HepG2 (cell line): ENCODE results near the gene IDS.
"Not testable (repeated sequence)": the region's sequence is repeated elsewhere in the genome, so short reads cannot be mapped to it uniquely, and the experiment has no call there.

Experiments used
- EP300 ChIP-seq, 3 experiments: sonication (generic) in 1 of 3; formaldehyde crosslinking in 1 of 3; IDR thresholded peaks; 2 replicates each; pipeline versions ENCODE4 v1.5.1 to v1.6.1; 2011 to 2020; ENCODE audit warnings: low read depth in 2 of 3, low read length in 2 of 3, borderline replicate concordance in 1 of 3, improper control_type of control experiment in 1 of 3, mild to moderate bottlenecking in 1 of 3, missing genetic modification reagents in 1 of 3, moderate library complexity in 1 of 3
- FLYWCH1 ChIP-seq: sonication (generic); formaldehyde crosslinking; IDR thresholded peaks from 2 replicates; pipeline ENCODE4 v1.8.1; 2023; ENCODE audit warnings: mild to moderate bottlenecking, missing genetic modification reagents
- FOSL2 ChIP-seq: sonication (generic); formaldehyde crosslinking; IDR thresholded peaks from 2 replicates; pipeline ENCODE4 v1.4.0; 2020; ENCODE audit warnings: missing genetic modification reagents
- ISL2 ChIP-seq: sonication (generic); formaldehyde crosslinking; IDR thresholded peaks from 2 replicates; pipeline ENCODE4 v1.5.0; 2020; ENCODE audit warnings: missing genetic modification reagents
- MXD4 ChIP-seq: IDR thresholded peaks from 2 replicates; pipeline ENCODE4 v1.6.1; 2016; ENCODE audit warnings: mild to moderate bottlenecking, missing biosample characterization, missing genetic modification reagents
- MXI1 ChIP-seq: IDR thresholded peaks from 3 replicates; pipeline ENCODE4 v1.6.1; 2012; ENCODE audit warnings: low read depth, low read length, inconsistent platforms, borderline replicate concordance
- NONO ChIP-seq, 2 experiments: fragments of 450-650 bp in 1 of 2; sonication (generic) in 1 of 2; formaldehyde crosslinking in 1 of 2; IDR thresholded peaks in 1 of 2; conservative IDR thresholded peaks in 1 of 2; 2 replicates each; pipeline versions ENCODE4 v1.6.1 to v1.8.0; 2017 to 2022; ENCODE audit warnings: mild to moderate bottlenecking in 1 of 2, missing genetic modification reagents in 1 of 2, moderate library complexity in 1 of 2
- NR3C1 ChIP-seq: sonication (generic); formaldehyde crosslinking; IDR thresholded peaks from 2 replicates; pipeline ENCODE4 v1.4.0; 2020; ENCODE audit warnings: missing genetic modification reagents
- POLR2AphosphoS5 ChIP-seq: IDR thresholded peaks from 2 replicates; pipeline ENCODE4 v1.6.1; 2012; ENCODE audit warnings: low read depth, low read length
- SNAPC5 ChIP-seq: sonication (generic); formaldehyde crosslinking; IDR thresholded peaks from 2 replicates; pipeline ENCODE4 v1.8.1; 2023; ENCODE audit warnings: mild to moderate bottlenecking, missing genetic modification reagents, borderline replicate concordance
- TARDBP ChIP-seq: sonication (generic); formaldehyde crosslinking; IDR thresholded peaks from 2 replicates; pipeline ENCODE4 v1.8.0; 2022; ENCODE audit warnings: mild to moderate bottlenecking, missing genetic modification reagents
- ZHX1 ChIP-seq: sonication (generic); formaldehyde crosslinking; IDR thresholded peaks from 2 replicates; pipeline ENCODE4 v1.8.1; 2022; ENCODE audit warnings: low read depth, mild to moderate bottlenecking, missing genetic modification reagents
- ZNF280B ChIP-seq: sonication (generic); formaldehyde crosslinking; IDR thresholded peaks from 2 replicates; pipeline ENCODE4 v1.5.0; 2020; ENCODE audit warnings: missing genetic modification reagents, mild to moderate bottlenecking, borderline replicate concordance
- ZNF850 ChIP-seq: sonication (generic); formaldehyde crosslinking; conservative IDR thresholded peaks from 2 replicates; pipeline ENCODE4 v1.9.0; 2021; ENCODE audit warnings: mild to moderate bottlenecking, missing genetic modification reagents

DNA sequence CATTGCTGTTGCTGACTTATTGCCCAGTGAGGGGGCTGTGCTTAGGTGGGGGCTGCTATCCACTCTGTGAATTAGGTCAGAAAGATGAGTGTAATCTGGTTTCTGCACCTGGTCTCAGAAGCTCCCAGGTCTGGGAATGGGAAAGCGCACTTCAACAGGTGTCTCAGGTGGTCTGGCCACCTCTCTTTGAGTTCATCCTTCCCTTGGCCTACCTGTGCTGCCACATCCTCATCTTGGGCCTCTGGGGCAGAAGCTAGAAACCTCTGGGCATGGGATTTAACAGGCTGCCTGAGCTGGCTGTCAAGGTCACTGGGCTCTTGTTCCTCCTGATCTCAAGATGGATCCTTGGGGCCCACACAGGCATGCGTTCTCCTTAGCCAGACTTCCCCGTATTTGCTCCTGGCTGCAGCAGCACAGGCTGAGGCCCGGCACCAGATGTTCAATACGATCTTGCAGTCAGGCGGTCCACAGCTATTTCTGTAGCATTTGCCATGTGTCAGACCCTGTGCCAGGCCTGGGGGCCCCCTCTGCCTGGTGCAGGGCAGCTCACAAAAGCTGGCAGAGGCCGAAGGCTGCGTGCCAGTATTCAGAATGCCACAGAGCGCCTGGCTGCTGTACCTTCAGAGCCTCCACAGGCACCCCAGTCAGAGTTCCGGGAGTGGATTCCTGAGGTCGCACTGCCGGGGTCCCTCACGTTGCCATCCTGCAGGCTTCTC lies 21.4 kb upstream of the IDS start:
- not testable (repeated sequence) for TF ChIP-seq POLR2AphosphoS5; EP300 (IDR thresholded peaks at IDR 0.05; ENCODE audit: low read depth in 2 of 2, low read length in 2 of 2); EP300 (CRISPR knock-in tag; IDR thresholded peaks at IDR 0.05; ENCODE audit: borderline replicate concordance); ZNF280B (CRISPR knock-in tag); MXD4 (CRISPR knock-in tag); SNAPC5; ZHX1 (CRISPR knock-in tag); FOSL2 (CRISPR knock-in tag); FLYWCH1 (CRISPR knock-in tag); NONO (IDR thresholded peaks at IDR 0.05); NONO (CRISPR knock-in tag; conservative IDR thresholded peaks at IDR 0.05); ZNF850 (CRISPR knock-in tag); TARDBP; ISL2 (CRISPR knock-in tag); NR3C1; MXI1
